DND-41 (cell line): ENCODE data around the gene EFNA4.

ENCODE experiments used
- ATAC-seq: fragments of 200-7000 bp; cut with Tn5 transposase; 3 replicates; pipeline ENCODE4 v1.9.1; 2021; ENCODE audit warnings: low read depth; ENCODE audit not compliant: insufficient read depth
- DNase-seq: peaks from one replicate; pipeline ENCODE4 v3.0.0-alpha.2; 2020
- H2AFZ ChIP-seq: 2 replicates; pipeline ENCODE4 v1.6.0; 2012; ENCODE audit warnings: low read depth, low read length
- H3K27ac ChIP-seq: 2 replicates; pipeline ENCODE4 v1.5.1; 2012; ENCODE audit warnings: low read length, inconsistent platforms
- H3K27me3 ChIP-seq: fragments of 200-600 bp; sonication (generic); 2 replicates; pipeline ENCODE4 v1.6.0; 2012; ENCODE audit warnings: low read length, mild to moderate bottlenecking, inconsistent platforms; ENCODE audit not compliant: insufficient read depth, poor library complexity
- H3K36me3 ChIP-seq: 2 replicates; pipeline ENCODE4 v1.5.1; 2012; ENCODE audit warnings: low read length, inconsistent platforms; ENCODE audit not compliant: insufficient read depth
- H3K4me1 ChIP-seq: 2 replicates; pipeline ENCODE4 v1.5.1; 2012; ENCODE audit warnings: mild to moderate bottlenecking, low read length; ENCODE audit not compliant: insufficient read depth
- H3K4me2 ChIP-seq: 2 replicates; pipeline ENCODE4 v1.6.0; 2012; ENCODE audit warnings: mild to moderate bottlenecking, moderate library complexity, low read length, inconsistent platforms; ENCODE audit not compliant: insufficient read depth
- H3K4me3 ChIP-seq, 2 experiments: fragments of 200-600 bp in 1 of 2; shearing (Covaris generic) in 1 of 2; 2 replicates each; pipeline ENCODE4 v1.5.1; 2012 to 2016; ENCODE audit warnings: inconsistent platforms in 2 of 2, low read length in 2 of 2, mild to moderate bottlenecking in 2 of 2, low read depth in 1 of 2, moderate library complexity in 1 of 2
- H3K79me2 ChIP-seq: 2 replicates; pipeline ENCODE4 v1.6.0; 2012; ENCODE audit warnings: low read length, inconsistent platforms; ENCODE audit not compliant: insufficient read depth
- H3K9ac ChIP-seq: 2 replicates; pipeline ENCODE4 v1.6.0; 2012; ENCODE audit warnings: low read depth, mild to moderate bottlenecking, inconsistent platforms, low read length, moderate library complexity
- H3K9me3 ChIP-seq: 2 replicates; pipeline ENCODE4 v1.5.1; 2012; ENCODE audit warnings: low read length, moderate library complexity, mild to moderate bottlenecking, inconsistent platforms; ENCODE audit not compliant: insufficient read depth, severe bottlenecking
- H4K20me1 ChIP-seq: 2 replicates; pipeline ENCODE4 v1.6.0; 2012; ENCODE audit warnings: low read length; ENCODE audit not compliant: insufficient read depth
- EZH2 ChIP-seq: IDR thresholded peaks from 3 replicates; pipeline ENCODE4 v1.6.1; 2012; ENCODE audit warnings: borderline replicate concordance, low read depth, mild to moderate bottlenecking, moderate library complexity, low read length, inconsistent platforms; ENCODE audit not compliant: severe bottlenecking
- TF ChIP-seq, protein P1 (sequence below): IDR thresholded peaks from 2 replicates; pipeline ENCODE4 v1.5.1; 2012; ENCODE audit warnings: borderline replicate concordance, low read length, moderate library complexity, mild to moderate bottlenecking; ENCODE audit not compliant: poor library complexity, severe bottlenecking; ENCODE audit errors: extremely low read depth

The EFNA4 gene

DNA sequence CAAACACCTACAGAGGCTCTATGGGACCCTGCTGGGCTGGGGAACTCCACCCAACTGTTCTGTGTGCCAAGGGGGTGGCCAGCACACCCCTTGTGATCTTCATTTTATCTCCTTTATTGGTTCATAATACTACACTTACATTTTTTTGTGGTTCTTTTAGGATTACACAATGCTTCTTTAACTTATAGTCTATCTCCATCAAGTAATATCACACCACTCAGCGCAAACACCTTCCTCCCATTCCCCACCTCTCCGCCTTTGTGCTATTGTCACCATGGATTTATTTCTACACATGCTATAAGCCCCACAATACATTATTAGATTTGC lies 31.0 kb downstream of the EFNA4 start:
- TF ChIP-seq, protein P1, sequence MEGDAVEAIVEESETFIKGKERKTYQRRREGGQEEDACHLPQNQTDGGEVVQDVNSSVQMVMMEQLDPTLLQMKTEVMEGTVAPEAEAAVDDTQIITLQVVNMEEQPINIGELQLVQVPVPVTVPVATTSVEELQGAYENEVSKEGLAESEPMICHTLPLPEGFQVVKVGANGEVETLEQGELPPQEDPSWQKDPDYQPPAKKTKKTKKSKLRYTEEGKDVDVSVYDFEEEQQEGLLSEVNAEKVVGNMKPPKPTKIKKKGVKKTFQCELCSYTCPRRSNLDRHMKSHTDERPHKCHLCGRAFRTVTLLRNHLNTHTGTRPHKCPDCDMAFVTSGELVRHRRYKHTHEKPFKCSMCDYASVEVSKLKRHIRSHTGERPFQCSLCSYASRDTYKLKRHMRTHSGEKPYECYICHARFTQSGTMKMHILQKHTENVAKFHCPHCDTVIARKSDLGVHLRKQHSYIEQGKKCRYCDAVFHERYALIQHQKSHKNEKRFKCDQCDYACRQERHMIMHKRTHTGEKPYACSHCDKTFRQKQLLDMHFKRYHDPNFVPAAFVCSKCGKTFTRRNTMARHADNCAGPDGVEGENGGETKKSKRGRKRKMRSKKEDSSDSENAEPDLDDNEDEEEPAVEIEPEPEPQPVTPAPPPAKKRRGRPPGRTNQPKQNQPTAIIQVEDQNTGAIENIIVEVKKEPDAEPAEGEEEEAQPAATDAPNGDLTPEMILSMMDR: no peak
- no peak for TF ChIP-seq EZH2
- no peak for DNase-seq
- no peak for ATAC-seq
- Histone ChIP-seq H3K27ac (no peak overlapping the region), H3K36me3 (no peaks in the 10 kb centered on the region), H3K4me3 (no peak overlapping the region), H2AFZ (no peak overlapping the region), H3K79me2 (no peaks in the 10 kb centered on the region), H3K9me3 (no peaks in the 10 kb centered on the region), H4K20me1 (peaks cover 7% of the 10 kb centered on the region), H3K9ac (no peak overlapping the region), H3K27me3 (peaks cover 24% of the 10 kb centered on the region), H3K4me1 (peaks cover 9% of the 10 kb centered on the region), H3K4me2 (no peak overlapping the region)

DNA sequence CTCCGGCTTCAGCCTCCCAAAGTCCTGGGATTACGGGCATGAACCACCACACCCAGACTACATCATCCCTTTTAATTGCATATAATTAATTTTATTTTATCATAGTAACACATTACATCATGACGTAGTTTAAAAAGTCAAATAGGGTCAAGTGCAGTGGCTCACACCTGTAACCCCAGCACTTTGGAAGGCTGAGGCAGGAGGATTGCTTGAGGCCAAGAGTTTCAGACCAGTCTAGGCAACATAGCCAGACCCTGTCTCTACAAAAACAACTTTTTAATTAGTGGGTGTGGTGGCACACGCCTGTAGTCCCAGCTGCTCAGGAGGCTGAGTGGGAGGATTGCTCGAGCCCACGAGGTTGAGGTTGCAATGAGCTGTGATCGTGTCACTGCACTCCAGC lies 35.8 kb downstream of the EFNA4 start:
- no peaks in the 10 kb centered on the region for H3K36me3 ChIP-seq
- no peaks in the 10 kb centered on the region for H3K9me3 ChIP-seq
- no peak overlapping the region for H2AFZ ChIP-seq
- ATAC-seq: no peak
- H3K4me1 ChIP-seq: no peaks in the 10 kb centered on the region
- TF ChIP-seq, protein P1: no peak
- no peak for TF ChIP-seq EZH2
- no peaks in the 10 kb centered on the region for H3K79me2 ChIP-seq
- no peaks in the 10 kb centered on the region for H4K20me1 ChIP-seq
- no peak overlapping the region for H3K4me2 ChIP-seq
- no peak for DNase-seq
- H3K4me3 ChIP-seq: no peak overlapping the region
- no peak overlapping the region for H3K27ac ChIP-seq
- H3K27me3 ChIP-seq: peaks cover 18% of the 10 kb centered on the region
- H3K9ac ChIP-seq: no peak overlapping the region

DNA sequence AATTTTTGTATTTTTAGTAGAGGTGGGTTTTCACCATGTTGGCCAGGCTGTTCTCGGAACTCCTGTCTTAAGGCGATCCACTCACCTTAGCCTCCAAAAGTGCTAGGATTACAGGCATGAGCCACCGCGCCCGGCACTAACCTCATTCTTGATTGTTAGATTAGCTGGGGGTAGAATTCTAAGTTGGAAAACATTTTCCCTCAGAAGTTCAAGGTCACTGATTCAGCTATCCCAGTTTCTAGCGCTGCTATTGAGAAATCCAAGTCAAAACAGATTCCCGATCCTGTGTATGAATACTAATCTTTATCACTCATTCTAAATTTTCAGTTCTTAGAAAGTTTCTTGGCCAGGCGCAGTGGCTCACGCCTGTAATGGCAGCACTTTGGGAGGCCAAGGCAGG lies 39.8 kb downstream of the EFNA4 start:
- Histone ChIP-seq H3K36me3 (no peaks in the 10 kb centered on the region), H3K27me3 (peaks cover 10% of the 10 kb centered on the region), H3K79me2 (no peaks in the 10 kb centered on the region), H3K27ac (no peak overlapping the region), H4K20me1 (no peaks in the 10 kb centered on the region), H3K4me3 (no peak overlapping the region), H3K4me2 (no peak overlapping the region), H2AFZ (no peak overlapping the region), H3K9me3 (no peaks in the 10 kb centered on the region), H3K4me1 (no peaks in the 10 kb centered on the region), H3K9ac (no peak overlapping the region)
- no peak for ATAC-seq
- no peak for DNase-seq
- no peak for TF ChIP-seq EZH2
- TF ChIP-seq, protein P1: no peak
